ENCODE measurements around the gene REPIN1.

Gene REPIN1

GRCh38 chr7:150337659-150338081, 31.0 kb upstream of the REPIN1 start:
- no peak for DNase-seq

- DNase-seq = no peak
Measured at GRCh38 chr7:150338166-150338829, 30.3 kb upstream of the REPIN1 start.

GRCh38 chr7:150339409-150339809, 29.2 kb upstream of the REPIN1 start:
- no peak for DNase-seq

- peak; percentile 57 for DNase-seq
Measured at GRCh38 chr7:150340024-150340749, 28.4 kb upstream of the REPIN1 start.

GRCh38 chr7:150340875-150341262, 27.8 kb upstream of the REPIN1 start:
- no peak for DNase-seq

GRCh38 chr7:150341263-150342120, 27.1 kb upstream of the REPIN1 start, which contains the start of gene RARRES2:
TSS of gene RARRES2 (minus strand) at chr7:150341629. CDS start at chr7:150340609, 1,020 bp downstream.
- DNase-seq = peak; percentile 67

GRCh38 chr7:150342121-150342408, 26.6 kb upstream of the REPIN1 start:
- no peak for DNase-seq

- no peak for DNase-seq
Measured at GRCh38 chr7:150343225-150343624, 25.4 kb upstream of the REPIN1 start.

GRCh38 chr7:150344299-150344698, 24.3 kb upstream of the REPIN1 start:
- no peak for DNase-seq

GRCh38 chr7:150345012-150345411, 23.6 kb upstream of the REPIN1 start:
- no peak for DNase-seq

- DNase-seq = no peak
Measured at GRCh38 chr7:150346922-150347321, 21.7 kb upstream of the REPIN1 start.

GRCh38 chr7:150351587-150352194, 16.9 kb upstream of the REPIN1 start:
- no peak for DNase-seq

GRCh38 chr7:150355666-150356059, 13.0 kb upstream of the REPIN1 start:
- DNase-seq = no peak

GRCh38 chr7:150356265-150356897, 12.2 kb upstream of the REPIN1 start:
- no peak for DNase-seq

- no peak for DNase-seq
Measured at GRCh38 chr7:150357270-150357669, 11.4 kb upstream of the REPIN1 start.

GRCh38 chr7:150357771-150358427, 10.7 kb upstream of the REPIN1 start:
- DNase-seq = no peak

- DNase-seq = no peak
Measured at GRCh38 chr7:150358433-150358832, 10.2 kb upstream of the REPIN1 start.

- DNase-seq = no peak
Measured at GRCh38 chr7:150358988-150359621, 9.5 kb upstream of the REPIN1 start.

GRCh38 chr7:150359622-150360362, 8.8 kb upstream of the REPIN1 start:
- DNase-seq = no peak

GRCh38 chr7:150360363-150361058, 8.1 kb upstream of the REPIN1 start:
- DNase-seq = no peak

Data from femur (tissue), 1 donor.